Colon (tissue), 2 donors: ENCODE data around the gene DAZAP2.
"Not testable (repeated sequence)": the region's sequence is repeated elsewhere in the genome, so short reads cannot be mapped to it uniquely, and the experiment has no call there.

Source experiments
- FAIRE-seq: peaks from 2 replicates; lab custom pipeline; 2012; peaks lifted over from hg19 to GRCh38; lab: Jason Lieb, UNC
- donor health status: control.
- donor health status: control.

Gene DAZAP2

GRCh38 chr12:51247523-51248206, 9.0 kb downstream of the DAZAP2 start:
- no peak for FAIRE-seq

GRCh38 chr12:51253276-51253675, 14.7 kb downstream of the DAZAP2 start:
- no peak for FAIRE-seq

- FAIRE-seq: no peak
These were observed 15.9 kb downstream of the DAZAP2 start for GRCh38 chr12:51254536-51254935.

- not testable (repeated sequence) for FAIRE-seq
These were observed 21.0 kb downstream of the DAZAP2 start for GRCh38 chr12:51259600-51259999.

- FAIRE-seq: no peak
These were observed 24.1 kb downstream of the DAZAP2 start for GRCh38 chr12:51262758-51263177.

- no peak for FAIRE-seq
These were observed 24.7 kb downstream of the DAZAP2 start for GRCh38 chr12:51263341-51263740.

GRCh38 chr12:51264297-51264696, 25.7 kb downstream of the DAZAP2 start:
- no peak for FAIRE-seq

GRCh38 chr12:51265024-51265423, 26.4 kb downstream of the DAZAP2 start:
- no peak for FAIRE-seq

GRCh38 chr12:51269174-51270066, 30.8 kb downstream of the DAZAP2 start:
- no peak for FAIRE-seq

GRCh38 chr12:51270067-51270950, 31.7 kb downstream of the DAZAP2 start, which contains the start of gene SMAGP:
Gene SMAGP, minus strand, starts transcription at chr12:51270415. Its CDS starts 1,137 bp downstream, at chr12:51269278.
- no peak for FAIRE-seq

- no peak for FAIRE-seq
These were observed 32.4 kb downstream of the DAZAP2 start for GRCh38 chr12:51270951-51271518.

- not testable (repeated sequence) for FAIRE-seq
These were observed 34.2 kb downstream of the DAZAP2 start for GRCh38 chr12:51272810-51273209.

GRCh38 chr12:51275088-51275487, 36.5 kb downstream of the DAZAP2 start:
- FAIRE-seq: no peak

GRCh38 chr12:51281202-51281924, 42.7 kb downstream of the DAZAP2 start:
- FAIRE-seq: no peak

GRCh38 chr12:51285843-51286242, 47.2 kb downstream of the DAZAP2 start:
- no peak for FAIRE-seq

GRCh38 chr12:51291603-51292513, 53.2 kb downstream of the DAZAP2 start:
- FAIRE-seq: not testable (repeated sequence)
